HL-60 (cell line): ENCODE data around the gene ZCWPW1.

ENCODE experiments used
- TF ChIP-seq, protein P1 (sequence below): IDR thresholded peaks from one replicate; pipeline ENCODE4 v1.5.1; 2011; ENCODE audit warnings: low read length, control low read depth, inconsistent platforms; ENCODE audit not compliant: insufficient read depth
- TF ChIP-seq, protein P2 (sequence below): IDR thresholded peaks from 2 replicates; pipeline ENCODE4 v1.6.1; 2012; ENCODE audit warnings: low read depth; ENCODE audit not compliant: insufficient replicate concordance

DNA sequence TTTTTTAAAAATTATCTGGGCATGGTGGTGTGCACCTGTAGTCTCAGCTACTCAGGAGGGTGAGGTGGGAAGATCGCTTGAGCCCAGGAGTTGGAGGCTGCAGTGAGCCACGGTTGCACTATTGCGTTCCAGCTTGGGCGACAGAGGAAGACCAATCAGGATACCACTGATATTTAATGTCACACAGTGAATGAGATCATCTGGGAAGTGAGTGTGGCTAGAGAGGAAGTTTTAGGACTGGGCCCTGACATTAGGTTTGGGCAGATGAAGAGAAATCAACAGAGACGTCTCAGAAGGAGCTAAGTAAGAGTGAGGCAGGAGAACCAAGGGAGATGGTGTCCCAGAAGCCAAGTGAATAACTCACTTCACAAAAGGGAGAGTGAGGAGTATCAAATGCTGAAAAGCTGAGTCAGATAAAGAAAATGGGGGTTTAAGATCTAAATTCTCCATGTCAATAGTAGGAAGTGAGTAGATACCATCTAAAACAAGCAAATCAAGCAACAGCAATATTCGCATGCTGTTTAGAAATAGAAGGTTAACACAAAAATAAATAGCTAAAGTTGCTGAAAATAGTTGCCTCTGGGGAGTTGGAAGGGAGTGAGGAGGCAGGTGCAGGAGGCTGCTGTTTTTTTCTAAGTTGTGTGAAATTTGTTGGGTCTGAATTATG lies 43.7 kb downstream of the ZCWPW1 start:
- TF ChIP-seq, protein P1, sequence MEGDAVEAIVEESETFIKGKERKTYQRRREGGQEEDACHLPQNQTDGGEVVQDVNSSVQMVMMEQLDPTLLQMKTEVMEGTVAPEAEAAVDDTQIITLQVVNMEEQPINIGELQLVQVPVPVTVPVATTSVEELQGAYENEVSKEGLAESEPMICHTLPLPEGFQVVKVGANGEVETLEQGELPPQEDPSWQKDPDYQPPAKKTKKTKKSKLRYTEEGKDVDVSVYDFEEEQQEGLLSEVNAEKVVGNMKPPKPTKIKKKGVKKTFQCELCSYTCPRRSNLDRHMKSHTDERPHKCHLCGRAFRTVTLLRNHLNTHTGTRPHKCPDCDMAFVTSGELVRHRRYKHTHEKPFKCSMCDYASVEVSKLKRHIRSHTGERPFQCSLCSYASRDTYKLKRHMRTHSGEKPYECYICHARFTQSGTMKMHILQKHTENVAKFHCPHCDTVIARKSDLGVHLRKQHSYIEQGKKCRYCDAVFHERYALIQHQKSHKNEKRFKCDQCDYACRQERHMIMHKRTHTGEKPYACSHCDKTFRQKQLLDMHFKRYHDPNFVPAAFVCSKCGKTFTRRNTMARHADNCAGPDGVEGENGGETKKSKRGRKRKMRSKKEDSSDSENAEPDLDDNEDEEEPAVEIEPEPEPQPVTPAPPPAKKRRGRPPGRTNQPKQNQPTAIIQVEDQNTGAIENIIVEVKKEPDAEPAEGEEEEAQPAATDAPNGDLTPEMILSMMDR = no peak
- TF ChIP-seq, protein P2, sequence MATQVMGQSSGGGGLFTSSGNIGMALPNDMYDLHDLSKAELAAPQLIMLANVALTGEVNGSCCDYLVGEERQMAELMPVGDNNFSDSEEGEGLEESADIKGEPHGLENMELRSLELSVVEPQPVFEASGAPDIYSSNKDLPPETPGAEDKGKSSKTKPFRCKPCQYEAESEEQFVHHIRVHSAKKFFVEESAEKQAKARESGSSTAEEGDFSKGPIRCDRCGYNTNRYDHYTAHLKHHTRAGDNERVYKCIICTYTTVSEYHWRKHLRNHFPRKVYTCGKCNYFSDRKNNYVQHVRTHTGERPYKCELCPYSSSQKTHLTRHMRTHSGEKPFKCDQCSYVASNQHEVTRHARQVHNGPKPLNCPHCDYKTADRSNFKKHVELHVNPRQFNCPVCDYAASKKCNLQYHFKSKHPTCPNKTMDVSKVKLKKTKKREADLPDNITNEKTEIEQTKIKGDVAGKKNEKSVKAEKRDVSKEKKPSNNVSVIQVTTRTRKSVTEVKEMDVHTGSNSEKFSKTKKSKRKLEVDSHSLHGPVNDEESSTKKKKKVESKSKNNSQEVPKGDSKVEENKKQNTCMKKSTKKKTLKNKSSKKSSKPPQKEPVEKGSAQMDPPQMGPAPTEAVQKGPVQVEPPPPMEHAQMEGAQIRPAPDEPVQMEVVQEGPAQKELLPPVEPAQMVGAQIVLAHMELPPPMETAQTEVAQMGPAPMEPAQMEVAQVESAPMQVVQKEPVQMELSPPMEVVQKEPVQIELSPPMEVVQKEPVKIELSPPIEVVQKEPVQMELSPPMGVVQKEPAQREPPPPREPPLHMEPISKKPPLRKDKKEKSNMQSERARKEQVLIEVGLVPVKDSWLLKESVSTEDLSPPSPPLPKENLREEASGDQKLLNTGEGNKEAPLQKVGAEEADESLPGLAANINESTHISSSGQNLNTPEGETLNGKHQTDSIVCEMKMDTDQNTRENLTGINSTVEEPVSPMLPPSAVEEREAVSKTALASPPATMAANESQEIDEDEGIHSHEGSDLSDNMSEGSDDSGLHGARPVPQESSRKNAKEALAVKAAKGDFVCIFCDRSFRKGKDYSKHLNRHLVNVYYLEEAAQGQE = no peak
